ENCODE data around the gene HEPN1. TPM values are rescaled to one million over a fixed set of nuclear protein-coding genes. Genes with fewer than 3 reads are reported as not detected.

The HEPN1 gene
- total and polyA plus RNA-seq, 2 of the 4 experiments (the other 2 are of a cell fraction): not detected

- no peak overlapping the region for H4K8ac ChIP-seq (ENCODE audit: low read depth in 2 of 2, low read length in 2 of 2)
- no peak overlapping the region for H4K91ac ChIP-seq (ENCODE audit: insufficient read depth, low read depth, low read length)
- no peaks in the 10 kb centered on the region for H4K20me1 ChIP-seq (ENCODE audit: insufficient read depth, low read length)
- H2BK15ac ChIP-seq (ENCODE audit: low read depth, low read length): no peak overlapping the region
- ATAC-seq (ENCODE audit: low read depth) (no peak), DNase-seq (no peak)
- H2BK20ac ChIP-seq (ENCODE audit: low read depth, low read length): no peak overlapping the region
- no peak overlapping the region for H3K9ac ChIP-seq (ENCODE audit: low read depth, low read length)
- intact Hi-C loops (cut with micrococcal nuclease) (loop anchor here (10.0 kb wide), 1 partner anchor 532 kb away; no protein-coding TSS in a partner anchor), dilution Hi-C loops (cut with HindIII; ENCODE audit: low sequenced_read_pairs, unreplicated experiment) (no loop called here), in situ Hi-C loops (cut with MboI; ENCODE audit: low sequenced_read_pairs) (no loop called here)
- no peak overlapping the region for H3K4me2 ChIP-seq (ENCODE audit: low read depth, low read length)
- no peak overlapping the region for H3K4me3 ChIP-seq (ENCODE audit: insufficient read depth, low read depth, low read length)
- ChIA-PET CTCF (interaction anchor here (1.2 kb wide), 1 partner anchor 229 kb away, joined by 3 read pairs; no protein-coding TSS in a partner anchor), POLR2A (ENCODE audit: unreplicated experiment) (no interaction called here)
- H3K18ac ChIP-seq (ENCODE audit: low read depth, low read length): no peak overlapping the region
- H2AK5ac ChIP-seq (ENCODE audit: low read depth, low read length): peak overlapping the region; percentile 12; the same call in 1 of the 2 replicates
- no peak overlapping the region for H3K27ac ChIP-seq (ENCODE audit: insufficient read depth, low read length)
- BruUV-seq (replicated peaks): no TSS peak
- no peak overlapping the region for H2BK5ac ChIP-seq (ENCODE audit: low read depth, low read length, poor library complexity, severe bottlenecking)
- H3K4ac ChIP-seq (ENCODE audit: low read depth, low read length): no peak overlapping the region
- H3K9me1 ChIP-seq (ENCODE audit: insufficient read depth, low read length): no peaks in the 10 kb centered on the region; the same call in 1 of the 2 replicates
- H3K9me3 ChIP-seq (ENCODE audit: control insufficient read depth, insufficient read depth, low read length): no peaks in the 10 kb centered on the region
- H3K4me1 ChIP-seq (ENCODE audit: control insufficient read depth, insufficient read depth, low read length): peaks cover 5% of the 10 kb centered on the region
- peaks cover 56% of the 10 kb centered on the region for H3K27me3 ChIP-seq (ENCODE audit: control insufficient read depth, insufficient read depth, low read length)
- no peak overlapping the region for H2AFZ ChIP-seq (replicated peaks; ENCODE audit: low read length, poor library complexity)
- H3K14ac ChIP-seq (replicated peaks; ENCODE audit: low read depth, low read length): no peak overlapping the region
- H3K23ac ChIP-seq (ENCODE audit: low read depth, low read length): no peak overlapping the region
- H4K5ac ChIP-seq (ENCODE audit: low read depth, low read length): no peak overlapping the region
- peaks cover 0 to 10% of the 10 kb centered on the region in 2 experiments; a peak in 2 of 4 replicates for H3K79me1 ChIP-seq (ENCODE audit: low read depth in 1 of 2, low read length in 2 of 2)
- no peak overlapping the region for H3K56ac ChIP-seq (ENCODE audit: extremely low read depth, insufficient read depth, low read length)
- H2AK9ac ChIP-seq (replicated peaks; ENCODE audit: low read depth, low read length, poor library complexity): no peak overlapping the region
- H2BK120ac ChIP-seq (ENCODE audit: low read depth, low read length): no peak overlapping the region
- no peak for TF ChIP-seq RAD21 (IDR thresholded peaks at IDR 0.05; ENCODE audit: low read length)
- no peak for TF ChIP-seq POLR2A (IDR thresholded peaks at IDR 0.05; ENCODE audit: low read depth, low read length)
- TF ChIP-seq MAFK (IDR thresholded peaks at IDR 0.05; ENCODE audit: low read depth, low read length): no peak
- TF ChIP-seq RCOR1 (IDR thresholded peaks at IDR 0.05; ENCODE audit: insufficient replicate concordance, low read length): no peak
- no peak for TF ChIP-seq MAZ (IDR thresholded peaks at IDR 0.05; ENCODE audit: borderline replicate concordance, low read depth, low read length)
- TF ChIP-seq BHLHE40 (IDR thresholded peaks at IDR 0.05; ENCODE audit: low read depth, low read length): no peak
- no peak for TF ChIP-seq NFE2L2 (IDR thresholded peaks at IDR 0.05; ENCODE audit: low read depth, low read length)
- TF ChIP-seq SMC3 (IDR thresholded peaks at IDR 0.05; ENCODE audit: low read depth, low read length): no peak
- TF ChIP-seq CHD1 (IDR thresholded peaks at IDR 0.05; ENCODE audit: low read depth, low read length): no peak
- no peak for TF ChIP-seq MXI1 (IDR thresholded peaks at IDR 0.05; ENCODE audit: borderline replicate concordance, low read depth, low read length)
- no peak for TF ChIP-seq USF2 (IDR thresholded peaks at IDR 0.05; ENCODE audit: low read depth, low read length)
- TF ChIP-seq, protein P1, sequence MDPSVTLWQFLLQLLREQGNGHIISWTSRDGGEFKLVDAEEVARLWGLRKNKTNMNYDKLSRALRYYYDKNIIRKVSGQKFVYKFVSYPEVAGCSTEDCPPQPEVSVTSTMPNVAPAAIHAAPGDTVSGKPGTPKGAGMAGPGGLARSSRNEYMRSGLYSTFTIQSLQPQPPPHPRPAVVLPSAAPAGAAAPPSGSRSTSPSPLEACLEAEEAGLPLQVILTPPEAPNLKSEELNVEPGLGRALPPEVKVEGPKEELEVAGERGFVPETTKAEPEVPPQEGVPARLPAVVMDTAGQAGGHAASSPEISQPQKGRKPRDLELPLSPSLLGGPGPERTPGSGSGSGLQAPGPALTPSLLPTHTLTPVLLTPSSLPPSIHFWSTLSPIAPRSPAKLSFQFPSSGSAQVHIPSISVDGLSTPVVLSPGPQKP (IDR thresholded peaks at IDR 0.05; ENCODE audit: borderline replicate concordance, low read depth, low read length): no peak
- TF ChIP-seq RFX5 (IDR thresholded peaks at IDR 0.05; ENCODE audit: low read depth, low read length): no peak
- TF ChIP-seq, protein P2, sequence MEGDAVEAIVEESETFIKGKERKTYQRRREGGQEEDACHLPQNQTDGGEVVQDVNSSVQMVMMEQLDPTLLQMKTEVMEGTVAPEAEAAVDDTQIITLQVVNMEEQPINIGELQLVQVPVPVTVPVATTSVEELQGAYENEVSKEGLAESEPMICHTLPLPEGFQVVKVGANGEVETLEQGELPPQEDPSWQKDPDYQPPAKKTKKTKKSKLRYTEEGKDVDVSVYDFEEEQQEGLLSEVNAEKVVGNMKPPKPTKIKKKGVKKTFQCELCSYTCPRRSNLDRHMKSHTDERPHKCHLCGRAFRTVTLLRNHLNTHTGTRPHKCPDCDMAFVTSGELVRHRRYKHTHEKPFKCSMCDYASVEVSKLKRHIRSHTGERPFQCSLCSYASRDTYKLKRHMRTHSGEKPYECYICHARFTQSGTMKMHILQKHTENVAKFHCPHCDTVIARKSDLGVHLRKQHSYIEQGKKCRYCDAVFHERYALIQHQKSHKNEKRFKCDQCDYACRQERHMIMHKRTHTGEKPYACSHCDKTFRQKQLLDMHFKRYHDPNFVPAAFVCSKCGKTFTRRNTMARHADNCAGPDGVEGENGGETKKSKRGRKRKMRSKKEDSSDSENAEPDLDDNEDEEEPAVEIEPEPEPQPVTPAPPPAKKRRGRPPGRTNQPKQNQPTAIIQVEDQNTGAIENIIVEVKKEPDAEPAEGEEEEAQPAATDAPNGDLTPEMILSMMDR (conservative IDR thresholded peaks at IDR 0.05; ENCODE audit: low read depth, low read length): no peak
- no peak for TF ChIP-seq CEBPB (IDR thresholded peaks at IDR 0.05; ENCODE audit: low read depth, low read length)
- no peak for TF ChIP-seq FOS (IDR thresholded peaks at IDR 0.05; ENCODE audit: low read depth, low read length)
- WGBS, 2 experiments (ENCODE audit: extremely low coverage in 2 of 2, insufficient read length in 1 of 2): 46% methylated on average over 2 of the region's 9 CpGs; no CpG with 5 or more reads in 1 of the 2 experiments
- H3K36me3 ChIP-seq (ENCODE audit: control insufficient read depth, insufficient read depth, low read length): no peaks in the 10 kb centered on the region
Observed at GRCh38 chr11:124872741-124873140, 46.3 kb upstream of the HEPN1 start.

All from IMR-90 (cell line).